Measurements from ENCODE around the gene ZBED4. TPM values are rescaled to one million over a fixed set of nuclear protein-coding genes. Genes with fewer than 3 reads are reported as not detected.

ZBED4 gene
- total and polyA plus RNA-seq, 4 donors, result 2.1 to 10.3 (median 4.8) TPM

GRCh38 chr22:49887702-49888101, 34.1 kb downstream of the ZBED4 start:
- Histone ChIP-seq H3K9me3 (ENCODE audit: control insufficient read depth in 4 of 4, low read length in 3 of 4) (no peaks in the 10 kb centered on the region), H3K36me3 (ENCODE audit: control insufficient read depth in 4 of 4, insufficient read depth in 3 of 4, low read depth in 1 of 4, low read length in 3 of 4) (peaks cover 4 to 40% (median 20%) of the 10 kb centered on the region in 4 donors), H3K27me3 (ENCODE audit: control insufficient read depth in 4 of 4, insufficient read depth in 4 of 4, low read length in 3 of 4) (no peaks in the 10 kb centered on the region), H3K27ac (ENCODE audit: low read depth in 1 of 2, low read length in 2 of 2) (no peak overlapping the region), H3K4me3 (ENCODE audit: low read depth in 1 of 3, low read length in 3 of 3) (no peak overlapping the region), H3K9ac (ENCODE audit: low read depth in 1 of 2, low read length in 2 of 2) (no peak overlapping the region), H3K4me1 (ENCODE audit: control insufficient read depth in 4 of 4, insufficient read depth in 4 of 4, low read length in 3 of 4) (no peaks in the 10 kb centered on the region)
- WGBS, result 98% methylated on average over 9 of the region's 9 CpGs
- DNase-seq (ENCODE audit: low spot score), result no peak
- TF ChIP-seq, protein P1, sequence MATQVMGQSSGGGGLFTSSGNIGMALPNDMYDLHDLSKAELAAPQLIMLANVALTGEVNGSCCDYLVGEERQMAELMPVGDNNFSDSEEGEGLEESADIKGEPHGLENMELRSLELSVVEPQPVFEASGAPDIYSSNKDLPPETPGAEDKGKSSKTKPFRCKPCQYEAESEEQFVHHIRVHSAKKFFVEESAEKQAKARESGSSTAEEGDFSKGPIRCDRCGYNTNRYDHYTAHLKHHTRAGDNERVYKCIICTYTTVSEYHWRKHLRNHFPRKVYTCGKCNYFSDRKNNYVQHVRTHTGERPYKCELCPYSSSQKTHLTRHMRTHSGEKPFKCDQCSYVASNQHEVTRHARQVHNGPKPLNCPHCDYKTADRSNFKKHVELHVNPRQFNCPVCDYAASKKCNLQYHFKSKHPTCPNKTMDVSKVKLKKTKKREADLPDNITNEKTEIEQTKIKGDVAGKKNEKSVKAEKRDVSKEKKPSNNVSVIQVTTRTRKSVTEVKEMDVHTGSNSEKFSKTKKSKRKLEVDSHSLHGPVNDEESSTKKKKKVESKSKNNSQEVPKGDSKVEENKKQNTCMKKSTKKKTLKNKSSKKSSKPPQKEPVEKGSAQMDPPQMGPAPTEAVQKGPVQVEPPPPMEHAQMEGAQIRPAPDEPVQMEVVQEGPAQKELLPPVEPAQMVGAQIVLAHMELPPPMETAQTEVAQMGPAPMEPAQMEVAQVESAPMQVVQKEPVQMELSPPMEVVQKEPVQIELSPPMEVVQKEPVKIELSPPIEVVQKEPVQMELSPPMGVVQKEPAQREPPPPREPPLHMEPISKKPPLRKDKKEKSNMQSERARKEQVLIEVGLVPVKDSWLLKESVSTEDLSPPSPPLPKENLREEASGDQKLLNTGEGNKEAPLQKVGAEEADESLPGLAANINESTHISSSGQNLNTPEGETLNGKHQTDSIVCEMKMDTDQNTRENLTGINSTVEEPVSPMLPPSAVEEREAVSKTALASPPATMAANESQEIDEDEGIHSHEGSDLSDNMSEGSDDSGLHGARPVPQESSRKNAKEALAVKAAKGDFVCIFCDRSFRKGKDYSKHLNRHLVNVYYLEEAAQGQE (IDR thresholded peaks at IDR 0.05), result no peak
- TF ChIP-seq SP1 (IDR thresholded peaks at IDR 0.05) (no peak), EGR1 (IDR thresholded peaks at IDR 0.05; ENCODE audit: low read depth in 2 of 2) (no peak), HNF4G (IDR thresholded peaks at IDR 0.05) (no peak)
- TF ChIP-seq, protein P2, sequence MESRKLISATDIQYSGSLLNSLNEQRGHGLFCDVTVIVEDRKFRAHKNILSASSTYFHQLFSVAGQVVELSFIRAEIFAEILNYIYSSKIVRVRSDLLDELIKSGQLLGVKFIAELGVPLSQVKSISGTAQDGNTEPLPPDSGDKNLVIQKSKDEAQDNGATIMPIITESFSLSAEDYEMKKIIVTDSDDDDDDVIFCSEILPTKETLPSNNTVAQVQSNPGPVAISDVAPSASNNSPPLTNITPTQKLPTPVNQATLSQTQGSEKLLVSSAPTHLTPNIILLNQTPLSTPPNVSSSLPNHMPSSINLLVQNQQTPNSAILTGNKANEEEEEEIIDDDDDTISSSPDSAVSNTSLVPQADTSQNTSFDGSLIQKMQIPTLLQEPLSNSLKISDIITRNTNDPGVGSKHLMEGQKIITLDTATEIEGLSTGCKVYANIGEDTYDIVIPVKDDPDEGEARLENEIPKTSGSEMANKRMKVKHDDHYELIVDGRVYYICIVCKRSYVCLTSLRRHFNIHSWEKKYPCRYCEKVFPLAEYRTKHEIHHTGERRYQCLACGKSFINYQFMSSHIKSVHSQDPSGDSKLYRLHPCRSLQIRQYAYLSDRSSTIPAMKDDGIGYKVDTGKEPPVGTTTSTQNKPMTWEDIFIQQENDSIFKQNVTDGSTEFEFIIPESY (IDR thresholded peaks at IDR 0.05), result no peak
- TF ChIP-seq, protein P3, sequence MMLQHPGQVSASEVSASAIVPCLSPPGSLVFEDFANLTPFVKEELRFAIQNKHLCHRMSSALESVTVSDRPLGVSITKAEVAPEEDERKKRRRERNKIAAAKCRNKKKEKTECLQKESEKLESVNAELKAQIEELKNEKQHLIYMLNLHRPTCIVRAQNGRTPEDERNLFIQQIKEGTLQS (IDR thresholded peaks at IDR 0.05), result no peak

- Histone ChIP-seq H3K4me3 (ENCODE audit: low read depth in 1 of 3, low read length in 3 of 3) (no peak overlapping the region), H3K27me3 (ENCODE audit: control insufficient read depth in 4 of 4, insufficient read depth in 4 of 4, low read length in 3 of 4) (no peaks in the 10 kb centered on the region), H3K27ac (ENCODE audit: low read depth in 1 of 2, low read length in 2 of 2) (no peak overlapping the region), H3K9ac (ENCODE audit: low read depth in 1 of 2, low read length in 2 of 2) (no peak overlapping the region), H3K9me3 (ENCODE audit: control insufficient read depth in 4 of 4, low read length in 3 of 4) (no peaks in the 10 kb centered on the region), H3K4me1 (ENCODE audit: control insufficient read depth in 4 of 4, insufficient read depth in 4 of 4, low read length in 3 of 4) (no peaks in the 10 kb centered on the region), H3K36me3 (ENCODE audit: control insufficient read depth in 4 of 4, insufficient read depth in 3 of 4, low read depth in 1 of 4, low read length in 3 of 4) (peaks cover 4 to 35% (median 17%) of the 10 kb centered on the region in 4 donors)
- TF ChIP-seq, protein P1 (IDR thresholded peaks at IDR 0.05), result no peak
- no peak for TF ChIP-seq YY1 (IDR thresholded peaks at IDR 0.05)
- whole genome bisulfite sequencing, result 96% methylated on average over 5 of the region's 5 CpGs
- DNase-seq (ENCODE audit: low spot score), result no peak
Measured at GRCh38 chr22:49889071-49889470, 35.4 kb downstream of the ZBED4 start.
